Activated CD8-positive, alpha-beta T cell treated with anti-CD3 and anti-CD28 coated beads for 36 hours (primary cell): ENCODE results near the gene PCSK1. TPM values are rescaled to one million over a fixed set of nuclear protein-coding genes. Genes with fewer than 3 reads are reported as not detected.

Experiments
- ATAC-seq: fragments of 200-7000 bp; cut with Tn5 transposase; one replicate; pipeline ENCODE4 v1.10.0; 2021; ENCODE audit warnings: mild to moderate bottlenecking, moderate library complexity
- CTCF ChIA-PET: fragments of 350-600 bp; sonication (Branson Sonifier 250); formaldehyde crosslinking; loops from one replicate; lab custom pipeline; 2021; ENCODE audit warnings: antibody characterized with exemption; lab: Charles Lee
- POLR2A ChIA-PET: fragments of 350-600 bp; sonication (Branson Sonifier 250); formaldehyde crosslinking; loops from one replicate; lab custom pipeline; 2021; ENCODE audit warnings: antibody characterized with exemption; lab: Charles Lee
- DNase-seq: peaks from one replicate; pipeline ENCODE4 v3.0.0-alpha.2; 2020
- H3K27ac Mint-ChIP-seq: one replicate; pipeline ENCODE4 v1.8.0; 2021; ENCODE audit warnings: mild to moderate bottlenecking, mixed read lengths
- H3K27me3 Mint-ChIP-seq: one replicate; pipeline ENCODE4 v1.8.0; 2021; ENCODE audit warnings: mixed read lengths
- H3K36me3 Mint-ChIP-seq: one replicate; pipeline ENCODE4 v1.8.0; 2021; ENCODE audit warnings: low read depth, mixed read lengths
- H3K4me1 Mint-ChIP-seq: one replicate; pipeline ENCODE4 v1.8.0; 2021; ENCODE audit warnings: low read depth, mixed read lengths
- H3K4me3 Mint-ChIP-seq: one replicate; pipeline ENCODE4 v1.8.0; 2021; ENCODE audit warnings: mild to moderate bottlenecking, moderate library complexity, mixed read lengths
- H3K9me3 Mint-ChIP-seq: one replicate; pipeline ENCODE4 v1.8.0; 2021; ENCODE audit warnings: mixed read lengths
- CTCF ChIP-seq: fragments of 200-600 bp; IDR thresholded peaks from one replicate; pipeline ENCODE4 v1.8.0; 2022; ENCODE audit warnings: antibody characterized with exemption, mild to moderate bottlenecking
- intact Hi-C: fragments of 100-400 bp; cut with micrococcal nuclease; formaldehyde crosslinking; loops from one replicate; pipeline ENCODE4 v1.10.0; 2022
- total RNA-seq, 2 experiments: library from RNA; stranded (reverse); gene quantifications; one replicate each; pipeline ENCODE4 v1.2.3, GENCODE V29; 2021

Gene PCSK1
- not detected for total RNA-seq

DNA sequence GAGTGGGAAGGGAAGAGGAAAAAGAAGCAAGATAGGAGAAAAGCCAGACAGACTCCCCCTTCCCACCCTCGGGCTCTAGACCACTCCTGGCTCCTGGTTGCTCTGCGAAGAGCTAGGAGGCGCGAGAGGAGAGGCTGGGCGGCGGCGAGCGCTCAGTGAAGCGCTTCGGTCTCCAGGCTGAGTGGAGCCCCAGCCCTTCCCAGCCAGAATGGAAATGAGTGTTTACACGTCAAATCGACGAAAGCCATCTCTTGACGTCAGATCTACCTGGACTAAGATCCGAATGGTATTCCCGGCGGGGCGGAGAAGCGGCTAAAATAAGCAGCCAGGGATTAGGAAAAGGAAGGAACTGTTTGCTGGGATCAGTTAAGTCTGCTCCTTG is at the start of gene PCSK1:
TSS of gene PCSK1 (minus strand) at position 183 of the 382 bp plus-strand sequence. CDS start 206 bp downstream, outside the sequence.
- no peak within 1 kb of the TSS for H3K27ac Mint-ChIP-seq
- intact Hi-C loops: no loop called here

DNA sequence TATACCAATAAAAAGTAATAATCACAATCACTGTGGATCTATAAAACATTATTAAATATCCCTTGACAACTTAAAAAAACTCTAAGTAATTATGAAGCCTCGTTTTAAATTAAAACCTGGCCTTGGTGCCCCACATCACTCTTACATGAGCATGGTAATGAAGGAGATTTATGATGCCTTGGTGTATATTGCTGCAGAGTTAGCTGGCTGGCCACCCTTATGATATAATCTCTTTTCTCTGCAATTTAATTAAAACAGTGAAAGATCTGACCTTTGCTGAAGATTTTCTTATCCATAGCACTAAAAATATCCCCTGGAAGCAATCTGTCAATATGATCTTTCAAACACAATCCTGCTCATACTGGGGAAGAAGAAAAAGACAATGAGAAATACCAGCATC is 48.8 kb upstream of the PCSK1 start:
- H3K27me3 Mint-ChIP-seq: peaks cover 7% of the 10 kb centered on the region
- H3K27ac Mint-ChIP-seq: no peak overlapping the region
- no peak for TF ChIP-seq CTCF
- intact Hi-C loops: no loop called here
- no peak for DNase-seq
- H3K36me3 Mint-ChIP-seq: no peaks in the 10 kb centered on the region
- H3K4me1 Mint-ChIP-seq: no peaks in the 10 kb centered on the region
- H3K4me3 Mint-ChIP-seq: no peak overlapping the region
- ChIA-PET POLR2A (interaction anchor here (0.6 kb wide), 1 partner anchor 618 kb away, joined by 3 read pairs; no protein-coding TSS in a partner anchor), CTCF (no interaction called here)
- ATAC-seq: no peak
- no peaks in the 10 kb centered on the region for H3K9me3 Mint-ChIP-seq

More for the DNA sequence above, at the start of gene PCSK1:
- no peak within 1 kb of the TSS for H3K4me3 Mint-ChIP-seq
- peaks cover 13% of the 10 kb centered on the region for H3K4me1 Mint-ChIP-seq
- no peak for ATAC-seq
- ChIA-PET CTCF (interaction anchor here (1.2 kb wide), 1 partner anchor 168 kb away, joined by 4 read pairs; no protein-coding TSS in a partner anchor), POLR2A (no interaction called here)
- peaks cover 54% of the 10 kb centered on the region for H3K27me3 Mint-ChIP-seq
- DNase-seq: no peak
- peaks cover 2% of the 10 kb centered on the region for H3K9me3 Mint-ChIP-seq
- TF ChIP-seq CTCF: no peak
- no peaks in the 10 kb centered on the region for H3K36me3 Mint-ChIP-seq

DNA sequence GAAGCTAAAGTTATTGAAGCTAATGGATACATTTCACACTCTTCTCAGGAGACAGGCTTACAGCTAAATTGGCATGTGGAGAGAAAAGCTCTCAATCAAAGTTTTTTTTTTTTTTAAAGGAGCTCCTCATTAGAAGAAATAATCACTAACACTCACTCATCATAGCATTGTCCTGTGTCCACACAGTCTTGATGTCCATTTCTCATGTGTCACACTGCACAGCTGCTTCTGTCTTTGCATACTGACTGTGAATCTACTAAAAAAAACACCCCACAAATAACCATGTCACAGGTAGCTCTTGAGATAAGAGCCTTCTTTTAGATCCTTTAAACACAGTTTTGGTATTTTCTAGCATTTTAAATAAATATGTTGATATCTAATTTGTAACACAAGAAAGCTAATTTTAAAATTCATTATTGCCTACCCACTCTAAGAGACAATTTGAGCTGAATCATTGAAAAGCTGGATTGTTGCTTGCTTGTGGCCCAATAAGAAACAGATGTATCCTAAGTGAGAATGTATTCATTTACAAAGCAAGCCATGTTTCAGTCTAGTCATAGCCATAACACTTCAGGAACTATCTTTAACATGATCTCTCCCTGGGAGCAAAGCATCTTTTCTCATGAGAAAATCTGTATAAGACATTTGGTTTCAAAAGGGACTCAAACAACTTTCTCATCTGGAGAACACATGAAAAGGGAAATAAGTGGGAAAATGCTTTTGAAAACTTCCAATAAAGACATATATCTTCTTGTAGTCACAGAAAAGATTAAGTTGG is 48.1 kb upstream of the PCSK1 start:
- Mint-ChIP-seq H3K27ac (no peak overlapping the region), H3K4me3 (no peak overlapping the region), H3K4me1 (no peaks in the 10 kb centered on the region), H3K36me3 (no peaks in the 10 kb centered on the region), H3K9me3 (no peaks in the 10 kb centered on the region), H3K27me3 (peaks cover 7% of the 10 kb centered on the region)
- ATAC-seq: no peak
- TF ChIP-seq CTCF: no peak
- intact Hi-C loops: no loop called here
- POLR2A ChIA-PET: no interaction called here
- DNase-seq: no peak
- CTCF ChIA-PET: interaction anchor here (0.6 to 0.8 kb wide), 2 partner anchors 116 to 120 kb away, joined by 3 to 4 read pairs; no protein-coding TSS in a partner anchor

GRCh38 chr5:96478983-96479382 is 45.9 kb upstream of the PCSK1 start:
- no peak for ATAC-seq
- H3K36me3 Mint-ChIP-seq: no peaks in the 10 kb centered on the region
- H3K4me3 Mint-ChIP-seq: no peak overlapping the region
- H3K9me3 Mint-ChIP-seq: no peaks in the 10 kb centered on the region
- peaks cover 2% of the 10 kb centered on the region for H3K27me3 Mint-ChIP-seq
- H3K27ac Mint-ChIP-seq: no peak overlapping the region
- H3K4me1 Mint-ChIP-seq: no peaks in the 10 kb centered on the region
- intact Hi-C loops: no loop called here
- no peak for DNase-seq
- POLR2A ChIA-PET: no interaction called here
- no peak for TF ChIP-seq CTCF
- CTCF ChIA-PET: no interaction called here

GRCh38 chr5:96476654-96477053 is 43.6 kb upstream of the PCSK1 start:
- no peak for DNase-seq
- no peaks in the 10 kb centered on the region for H3K9me3 Mint-ChIP-seq
- CTCF ChIA-PET: interaction anchor here (1.0 kb wide), 1 partner anchor 125 kb away, joined by 3 read pairs; no protein-coding TSS in a partner anchor
- POLR2A ChIA-PET: interaction anchor here (0.8 kb wide), 1 partner anchor 12 kb away, joined by 4 read pairs; no protein-coding TSS in a partner anchor
- H3K27ac Mint-ChIP-seq: no peak overlapping the region
- no peak for ATAC-seq
- H3K36me3 Mint-ChIP-seq: no peaks in the 10 kb centered on the region
- no peaks in the 10 kb centered on the region for H3K4me1 Mint-ChIP-seq
- intact Hi-C loops: no loop called here
- TF ChIP-seq CTCF: no peak
- no peaks in the 10 kb centered on the region for H3K27me3 Mint-ChIP-seq
- H3K4me3 Mint-ChIP-seq: no peak overlapping the region
